ENCODE results near the gene OR6X1.
"Not testable (repeated sequence)": the region's sequence is repeated elsewhere in the genome, so short reads cannot be mapped to it uniquely, and the experiment has no call there.

Gene OR6X1

DNA sequence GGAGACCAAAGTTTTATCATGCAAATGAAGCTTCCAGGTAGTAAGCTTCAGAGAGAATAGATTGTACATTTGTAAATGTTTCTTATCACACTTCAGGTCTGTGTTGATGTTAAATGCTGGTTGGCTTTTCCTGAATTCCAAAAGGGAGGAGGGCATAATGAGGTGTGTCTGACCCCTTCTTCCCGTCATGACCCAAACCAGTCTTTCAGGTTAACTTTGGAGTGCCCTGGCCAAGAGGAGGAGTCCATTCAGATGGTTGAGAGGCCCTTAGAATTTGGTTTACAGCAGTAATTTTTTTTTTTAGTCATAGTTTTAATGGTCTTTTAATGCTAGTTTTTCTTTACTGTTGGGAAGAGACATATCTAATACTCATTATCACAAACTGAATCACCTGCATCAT, 2.5 kb downstream of the OR6X1 start:
- DNase-seq: no peak

GRCh38 chr11:123748349-123748748, 6.0 kb downstream of the OR6X1 start:
- DNase-seq: not testable (repeated sequence)

DNA sequence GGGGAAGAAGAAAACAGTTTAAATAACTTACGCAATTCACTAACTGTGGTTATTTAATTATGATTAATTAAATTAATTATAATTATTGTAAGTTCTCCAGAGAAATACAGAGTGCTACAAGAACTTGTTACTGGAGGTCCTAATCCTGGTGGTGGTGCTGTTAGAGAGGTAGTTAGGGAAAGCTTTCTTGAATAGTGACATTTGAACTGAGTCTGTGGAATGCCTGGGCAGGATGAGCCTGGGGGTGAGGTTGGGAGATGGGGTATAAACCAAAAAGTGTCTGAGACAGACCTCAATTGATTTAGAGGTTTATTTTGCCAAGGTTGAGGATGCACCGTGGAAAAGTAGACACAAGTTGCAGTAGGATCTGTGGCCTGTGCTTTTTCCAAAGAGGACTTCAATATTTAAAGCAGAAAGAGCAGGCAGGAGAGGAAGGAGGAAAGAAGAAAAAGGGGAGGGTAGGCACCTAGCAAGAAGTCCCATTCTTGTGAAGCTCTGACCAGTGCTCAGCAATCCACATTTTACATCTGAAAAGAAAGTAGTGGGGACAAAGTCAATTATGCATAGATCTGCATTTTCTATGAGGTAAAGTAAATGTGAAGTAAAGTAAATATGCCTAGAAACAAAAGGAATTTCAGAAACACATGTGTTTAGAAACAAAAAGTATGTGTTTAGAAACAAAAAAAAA, 8.4 kb downstream of the OR6X1 start:
- no peak for DNase-seq

GRCh38 chr11:123742724-123743120, 11.6 kb downstream of the OR6X1 start:
- no peak for DNase-seq

DNA sequence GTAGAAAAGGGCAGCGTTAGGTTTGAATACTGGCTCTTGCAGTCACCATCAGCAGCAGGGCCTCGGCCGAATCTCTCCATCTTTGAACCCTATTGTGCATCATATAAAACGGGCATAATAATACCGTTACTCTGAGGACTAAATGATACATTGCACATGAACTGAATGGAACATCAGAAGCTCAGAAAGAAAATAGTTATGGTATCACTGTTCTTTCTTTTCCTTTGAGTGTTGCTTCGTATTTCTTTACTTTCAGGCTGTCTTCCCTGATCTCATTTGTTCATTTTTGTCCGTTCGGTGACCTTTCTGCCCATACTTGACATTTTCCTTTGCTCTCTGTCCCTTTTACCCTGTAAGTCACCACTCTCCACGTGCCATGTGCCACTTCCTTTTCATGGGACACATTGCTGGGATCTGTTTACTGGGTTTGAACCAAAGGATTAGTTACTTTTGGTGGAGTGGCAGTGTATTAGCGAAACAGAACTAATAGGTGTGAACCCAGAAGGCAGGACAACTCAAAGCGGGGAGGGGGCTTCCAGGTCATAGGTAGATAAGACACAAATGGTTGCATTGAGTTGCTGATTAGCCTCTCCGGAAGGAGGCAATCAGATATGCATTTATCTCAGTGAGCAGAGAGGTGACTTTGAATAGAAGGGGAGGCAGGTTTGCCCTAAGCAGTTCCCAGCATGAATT, 12.1 kb downstream of the OR6X1 start:
- DNase-seq: no peak

GRCh38 chr11:123741159-123742030, 12.9 kb downstream of the OR6X1 start, which contains the start of gene ZNF202:
Gene ZNF202, minus strand, starts transcription at chr11:123741660. Its CDS starts 10,772 bp downstream, at chr11:123730888.
- DNase-seq: peak; percentile 89

- DNase-seq: no peak
These were observed 13.5 kb downstream of the OR6X1 start for GRCh38 chr11:123740787-123741158.

DNA sequence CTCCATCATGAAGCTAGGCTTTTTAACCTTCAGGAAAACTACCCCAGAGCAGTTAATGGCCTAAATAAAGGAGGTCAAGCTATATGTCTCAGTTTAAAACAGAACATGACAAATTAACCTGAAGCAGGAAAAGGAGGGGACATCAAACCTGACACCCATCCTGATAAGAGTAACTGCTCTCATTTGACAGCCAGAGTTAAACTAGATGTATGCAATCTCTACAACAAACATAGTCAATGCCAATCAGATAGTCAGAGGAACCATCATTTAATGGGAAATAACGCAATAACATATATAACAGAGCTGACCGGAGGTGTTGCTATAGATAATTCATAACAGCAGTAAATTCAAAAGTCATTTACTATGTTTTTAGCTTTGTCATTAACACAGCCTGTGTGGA, 15.9 kb downstream of the OR6X1 start:
- no peak for DNase-seq

DNA sequence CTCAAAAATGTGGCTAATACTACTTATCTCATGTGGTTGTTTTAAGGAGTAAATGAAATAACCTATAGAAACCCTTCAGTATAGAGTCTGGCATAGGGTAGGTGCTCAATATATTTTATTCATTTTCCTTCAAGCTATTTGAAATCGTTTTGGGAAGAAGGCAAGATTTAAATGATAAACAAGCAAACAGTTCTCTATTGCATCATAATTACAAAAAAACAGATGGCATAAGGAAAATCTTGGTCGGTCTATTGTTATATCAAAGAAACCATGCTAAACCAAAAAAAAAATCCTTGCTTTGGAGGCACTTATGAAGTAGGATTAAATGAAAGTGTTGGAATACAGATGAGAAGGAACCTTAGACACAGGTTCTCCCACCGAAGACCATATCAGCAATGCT, 17.5 kb downstream of the OR6X1 start:
- DNase-seq: no peak

- DNase-seq: no peak
These were observed 24.7 kb downstream of the OR6X1 start for GRCh38 chr11:123729602-123730001.

GRCh38 chr11:123725995-123726655, 28.2 kb downstream of the OR6X1 start:
- no peak for DNase-seq

DNA sequence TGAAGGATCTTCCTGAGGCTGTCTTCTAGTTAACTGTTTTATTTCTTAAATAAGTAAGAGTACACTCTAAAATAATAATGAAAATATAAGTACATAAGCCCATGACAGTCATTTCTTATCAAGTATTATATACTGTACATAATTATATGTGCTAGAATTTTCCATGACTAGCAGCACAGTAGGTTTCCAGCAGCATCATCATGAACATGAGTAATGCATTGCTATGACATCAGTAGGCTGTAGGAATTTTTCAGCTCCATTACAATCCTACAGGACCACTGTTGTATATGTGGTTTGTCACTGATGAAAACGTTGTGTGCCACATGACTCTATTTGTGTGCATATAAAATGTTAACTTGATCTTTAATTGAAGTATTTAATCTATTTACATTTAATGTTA, 34.9 kb downstream of the OR6X1 start:
- no peak for DNase-seq

DNA sequence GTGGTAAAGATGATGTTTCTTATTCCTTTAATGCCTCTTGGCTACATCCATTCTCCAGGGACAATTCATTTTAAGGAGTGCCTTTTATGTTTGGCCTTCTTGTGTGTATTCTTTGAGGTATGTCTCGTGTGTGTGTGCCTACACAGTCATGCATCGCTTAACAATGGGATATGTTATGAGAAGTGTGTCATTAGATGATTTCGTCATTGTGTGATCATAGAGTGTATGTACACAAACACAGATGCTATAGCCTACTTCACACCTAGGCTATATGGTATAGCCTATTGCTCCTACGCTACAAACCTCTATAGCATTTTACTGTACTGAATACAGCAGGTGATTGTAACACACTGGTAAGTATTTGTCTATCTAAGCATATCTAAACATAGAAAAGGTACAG, 35.8 kb downstream of the OR6X1 start:
- no peak for DNase-seq

DNA sequence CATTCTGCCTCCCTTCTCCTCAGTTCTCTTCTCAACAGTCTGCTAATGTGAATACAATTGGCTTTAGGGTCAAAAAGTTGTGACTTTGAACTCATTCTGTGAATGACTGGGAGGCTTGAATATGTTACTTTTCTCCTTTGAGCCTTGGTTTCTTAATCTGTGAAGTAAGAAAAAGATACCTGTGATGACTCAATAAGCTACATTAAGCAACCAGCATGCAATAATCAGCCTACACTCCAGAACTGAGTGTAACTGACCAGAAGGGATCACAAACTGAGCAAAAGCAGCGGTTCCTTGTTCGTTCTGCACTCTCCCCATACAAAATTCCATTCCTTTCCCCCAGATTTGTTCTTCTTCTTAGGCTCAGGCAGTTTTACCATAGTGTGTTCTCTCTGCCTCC, 36.3 kb downstream of the OR6X1 start:
- DNase-seq: no peak

DNA sequence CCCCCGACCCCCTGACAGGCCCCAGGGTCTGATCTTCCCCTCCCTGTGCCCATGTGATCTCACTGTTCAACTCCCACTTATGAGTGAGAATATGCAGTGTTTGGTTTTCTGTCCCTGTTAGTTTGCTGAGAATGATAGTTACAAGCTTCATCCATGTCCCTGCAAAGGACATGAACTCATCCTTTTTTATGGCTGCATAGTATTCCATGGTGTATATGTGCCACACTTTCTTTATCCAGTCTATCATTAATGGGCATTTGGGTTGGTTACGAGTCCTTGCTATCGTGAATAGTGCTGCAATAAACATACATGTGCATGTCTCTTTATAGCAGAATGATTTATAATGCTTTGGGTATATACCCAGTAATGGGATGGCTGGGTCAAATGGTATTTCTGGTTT, 41.7 kb downstream of the OR6X1 start:
- not testable (repeated sequence) for DNase-seq

GRCh38 chr11:123707606-123708205, 46.6 kb downstream of the OR6X1 start:
- DNase-seq: peak; percentile 40

GRCh38 chr11:123707206-123707605, 47.1 kb downstream of the OR6X1 start:
- DNase-seq: no peak

DNA sequence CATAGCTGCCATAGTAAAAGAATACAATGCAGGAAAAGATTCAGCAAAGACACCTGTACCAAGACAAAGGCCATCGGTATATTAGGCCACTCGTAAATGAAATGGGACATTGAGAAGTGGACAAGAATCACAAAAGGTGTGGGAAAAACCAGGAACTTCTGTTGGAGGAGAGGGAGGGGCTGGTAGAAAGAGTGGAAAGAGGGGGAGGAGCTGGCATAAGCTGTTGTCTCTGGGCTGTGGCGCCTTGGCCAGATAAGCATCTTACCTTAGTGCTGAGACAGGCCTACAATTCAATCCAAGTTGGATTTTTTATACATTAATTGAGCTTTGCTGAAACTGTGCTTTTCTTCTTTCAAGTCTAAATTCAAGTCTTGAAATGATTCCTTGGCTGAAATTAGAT, 50.0 kb downstream of the OR6X1 start:
- DNase-seq: no peak
